ENCODE results near the gene ATXN3L.

ATXN3L gene

DNA sequence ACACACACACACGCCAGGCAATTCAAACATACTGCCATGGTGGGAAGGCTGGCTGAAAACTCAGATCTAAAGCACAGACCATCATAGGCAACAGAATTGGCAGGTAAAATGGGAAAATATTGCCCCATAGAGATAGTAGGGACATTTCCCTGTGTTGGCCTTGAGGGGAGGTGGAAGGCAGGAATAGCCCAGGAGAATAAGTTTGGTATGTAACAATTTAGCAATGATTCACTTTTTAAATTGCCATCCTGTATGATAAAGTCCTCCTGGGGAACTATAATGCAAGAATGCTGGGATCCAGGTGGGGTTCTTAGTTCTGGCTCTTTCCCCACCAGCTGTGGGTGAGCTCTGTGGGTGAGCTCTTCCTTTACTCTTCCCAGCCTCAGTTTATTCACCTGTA lies 51.0 kb downstream of the ATXN3L start:
- DNase-seq, result no peak
